Astrocyte of the spinal cord (primary cell): ENCODE results near the gene GRK4.
"Not testable (repeated sequence)": the region's sequence is repeated elsewhere in the genome, so short reads cannot be mapped to it uniquely, and the experiment has no call there.

Experiments
- DNase-seq: peaks from one replicate; pipeline ENCODE4 v3.0.0; 2011; ENCODE audit warnings: low read depth, low spot score
- H3K4me3 ChIP-seq: 2 replicates; pipeline ENCODE4 v1.5.1; 2011; ENCODE audit warnings: low read depth, mild to moderate bottlenecking, low read length, moderate library complexity
- CTCF ChIP-seq: IDR thresholded peaks from 2 replicates; pipeline ENCODE4 v1.5.1; 2012; ENCODE audit warnings: low read depth, mild to moderate bottlenecking, low read length, inconsistent platforms
- in situ Hi-C: cut with HindIII; loops from 2 replicates; pipeline ENCODE4 v1.10.0; 2017; ENCODE audit warnings: low sequenced_read_pairs

The GRK4 gene

GRCh38 chr4:2982012-2982411 is 18.6 kb downstream of the GRK4 start:
- no peak overlapping the region for H3K4me3 ChIP-seq
- in situ Hi-C loops, result no loop called here
- no peak for TF ChIP-seq CTCF
- no peak for DNase-seq

- DNase-seq, in situ Hi-C loops, H3K4me3 ChIP-seq: not testable (repeated sequence)
These were observed 20.3 kb downstream of the GRK4 start for GRCh38 chr4:2983715-2984114.

- TF ChIP-seq CTCF, result no peak
- no peak for DNase-seq
- in situ Hi-C loops, result no loop called here
These were observed 27.9 kb downstream of the GRK4 start for GRCh38 chr4:2991243-2991642.

GRCh38 chr4:2994917-2995316 is 31.5 kb downstream of the GRK4 start:
- H3K4me3 ChIP-seq, result no peak overlapping the region
- no peak for DNase-seq
- TF ChIP-seq CTCF, result no peak
- in situ Hi-C loops, result no loop called here

More at GRCh38 chr4:2991243-2991642, 27.9 kb downstream of the GRK4 start:
- no peak overlapping the region for H3K4me3 ChIP-seq

GRCh38 chr4:2995546-2996265 is 32.3 kb downstream of the GRK4 start:
- TF ChIP-seq CTCF, result no peak
- in situ Hi-C loops, result no loop called here
- no peak overlapping the region for H3K4me3 ChIP-seq
- no peak for DNase-seq

- TF ChIP-seq CTCF, result no peak
- in situ Hi-C loops, result no loop called here
These were observed 33.0 kb downstream of the GRK4 start for GRCh38 chr4:2996415-2996814.

GRCh38 chr4:3007724-3008123 is 44.4 kb downstream of the GRK4 start:
- in situ Hi-C loops, result no loop called here
- H3K4me3 ChIP-seq, result no peak overlapping the region
- no peak for DNase-seq
- no peak for TF ChIP-seq CTCF

More at GRCh38 chr4:2996415-2996814, 33.0 kb downstream of the GRK4 start:
- DNase-seq, result no peak
- no peak overlapping the region for H3K4me3 ChIP-seq
